GM21576 (cell line): ENCODE measurements around the gene OLFM2.

Experiments used
- ATAC-seq: cut with Tn5 transposase; IDR thresholded peaks from one replicate; pipeline ENCODE4 v1.9.1; 2021; ENCODE audit warnings: mild to moderate bottlenecking, moderate library complexity; ENCODE audit not compliant: unreplicated experiment

Gene OLFM2

DNA sequence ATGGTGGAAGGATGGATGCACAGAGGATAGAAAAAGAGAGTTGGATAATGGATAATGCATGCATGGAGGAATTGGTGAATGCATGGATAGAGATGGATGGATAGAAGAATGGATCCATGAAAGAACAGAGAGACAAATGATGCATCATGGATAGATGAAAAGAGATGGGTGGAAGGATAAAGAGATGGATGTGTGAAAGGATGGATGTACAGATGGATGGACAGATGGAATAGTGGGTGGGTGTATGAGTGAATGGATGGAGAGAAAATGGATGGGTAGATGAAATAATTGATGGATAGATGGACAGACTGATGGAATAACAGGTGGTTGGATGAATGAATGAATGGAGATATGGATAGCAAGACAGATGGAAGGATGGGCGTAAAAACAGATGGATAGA lies 25.7 kb downstream of the OLFM2 start:
- ATAC-seq, result no peak

DNA sequence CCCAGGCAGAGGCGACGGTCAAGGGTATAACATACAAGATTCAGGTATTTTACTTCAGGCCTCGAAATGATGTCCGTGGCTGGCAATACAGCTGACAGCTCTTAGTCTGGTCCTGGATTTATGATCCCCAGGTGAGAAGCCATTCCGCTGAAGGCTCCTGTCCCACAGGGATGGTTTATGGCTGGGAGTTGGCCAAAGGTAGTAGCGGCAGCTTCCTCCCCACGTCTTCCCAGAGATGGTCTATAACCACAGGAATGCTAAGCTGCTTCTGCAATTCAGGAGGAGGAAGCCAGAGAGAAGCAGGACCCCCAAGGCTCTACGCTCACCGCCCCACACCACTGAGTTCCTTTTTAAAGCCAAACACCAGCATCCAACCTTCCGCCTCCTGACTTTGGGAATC lies 27.1 kb downstream of the OLFM2 start:
- ATAC-seq, result no peak

GRCh38 chr19:9906475-9907087 lies 29.7 kb downstream of the OLFM2 start:
- ATAC-seq, result no peak

DNA sequence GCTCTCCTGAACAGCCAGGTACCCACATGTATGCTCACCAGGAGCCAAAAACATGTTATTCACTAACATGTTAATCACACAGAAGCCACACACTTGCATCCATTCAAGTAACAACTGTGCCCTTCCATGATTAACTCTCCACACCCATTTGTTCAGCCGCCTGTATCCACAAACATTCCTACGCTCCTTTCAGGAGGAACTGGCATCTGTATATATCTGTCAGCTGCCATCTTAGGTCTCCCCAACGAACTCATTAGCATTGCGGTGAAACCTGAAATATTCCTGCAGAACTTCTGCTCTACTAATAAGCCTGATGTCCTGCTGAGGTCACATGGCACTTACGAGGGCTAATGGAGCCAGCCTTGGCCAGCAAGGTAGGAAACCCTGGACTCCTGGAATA lies 33.0 kb downstream of the OLFM2 start:
- no peak for ATAC-seq

GRCh38 chr19:9901642-9902041 lies 34.7 kb downstream of the OLFM2 start:
- no peak for ATAC-seq

DNA sequence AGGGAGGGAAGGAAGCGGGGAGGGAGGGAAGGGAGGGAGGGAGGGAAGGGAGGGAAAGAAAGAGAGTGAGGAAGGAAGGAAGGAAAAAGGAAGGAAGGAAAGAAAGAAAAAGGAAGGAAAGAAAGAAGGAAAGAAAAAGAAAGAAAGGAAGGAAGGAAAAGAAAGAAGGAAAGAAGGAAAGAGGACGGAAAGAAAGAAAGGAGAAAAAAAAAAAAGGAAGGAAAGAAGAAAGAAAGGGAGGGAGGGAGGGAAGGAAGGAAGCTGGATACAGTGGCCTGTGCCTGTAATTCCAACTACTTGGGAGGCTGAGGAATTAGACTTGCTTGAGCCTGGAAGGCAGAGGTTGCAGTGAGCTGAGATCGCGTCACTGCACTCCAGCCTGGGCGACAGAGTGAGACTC lies 35.3 kb downstream of the OLFM2 start:
- ATAC-seq, result no peak

GRCh38 chr19:9891609-9892373 lies 44.5 kb downstream of the OLFM2 start:
- no peak for ATAC-seq

DNA sequence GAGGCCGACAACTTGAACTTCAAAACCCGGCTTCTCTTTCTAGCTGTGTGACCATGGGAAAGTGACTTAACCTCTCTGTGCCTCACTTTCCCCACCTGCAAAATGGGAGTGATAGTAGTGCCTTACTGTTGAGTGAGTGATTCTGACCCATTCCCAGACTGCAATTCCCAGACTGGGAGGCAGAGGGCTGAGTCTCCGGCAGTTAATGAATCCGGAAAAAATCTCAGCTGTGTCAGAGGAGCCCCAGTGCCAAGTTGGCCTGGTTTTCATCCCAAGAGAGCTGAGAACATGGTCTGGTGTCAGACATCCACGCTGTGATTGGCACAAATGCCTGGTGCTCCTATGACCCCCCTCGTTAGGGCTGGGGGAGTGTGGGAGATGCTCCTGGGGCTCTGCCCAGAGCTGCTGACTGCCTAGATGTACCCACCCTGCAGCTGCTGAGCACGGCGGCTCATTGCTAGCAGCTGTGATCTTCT lies 51.2 kb downstream of the OLFM2 start:
- ATAC-seq, result no peak

DNA sequence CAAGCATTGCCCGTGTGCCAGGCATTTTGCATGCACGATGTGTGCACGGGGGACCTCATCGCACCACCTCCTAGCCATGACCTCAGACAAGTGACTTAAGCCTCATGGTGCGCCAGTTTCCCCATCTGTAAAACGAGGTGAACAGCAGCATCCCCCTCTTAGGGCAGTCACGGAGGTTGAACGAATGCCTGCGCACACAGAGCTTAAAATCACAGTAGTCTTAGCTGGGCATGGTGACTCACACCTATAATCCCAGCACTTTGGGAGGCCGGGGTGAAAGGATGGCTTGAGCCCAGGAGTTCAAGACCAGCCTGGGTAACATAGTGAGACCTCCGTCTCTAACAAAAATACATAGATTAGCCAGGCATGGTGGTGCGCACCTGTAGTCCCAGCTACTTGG lies 52.6 kb downstream of the OLFM2 start:
- ATAC-seq, result no peak

DNA sequence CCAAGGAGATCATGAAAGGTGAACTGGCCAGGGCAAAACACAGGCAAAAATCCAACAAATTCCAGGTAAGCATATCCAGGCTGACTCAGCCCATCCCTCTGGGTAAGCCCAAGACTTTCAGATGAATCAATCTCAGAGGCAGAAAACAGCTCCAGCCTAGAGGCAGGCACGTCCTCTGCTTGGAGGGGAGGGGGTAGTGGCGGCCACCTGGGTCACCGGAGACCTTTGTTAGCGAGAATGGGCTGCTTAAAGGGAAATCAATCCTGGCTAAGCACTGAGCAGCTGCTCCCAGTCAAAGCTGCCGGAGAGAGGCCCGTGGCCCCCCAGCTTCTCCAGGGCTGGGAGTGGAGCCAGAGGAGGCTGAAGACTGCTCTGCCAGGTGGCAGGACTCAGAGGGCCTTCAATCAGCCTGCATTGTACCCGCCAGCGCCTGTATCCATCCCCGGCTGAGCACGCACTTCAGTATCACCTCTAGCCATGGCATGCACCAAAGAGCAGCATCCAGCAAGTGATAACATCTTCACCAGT lies 53.0 kb downstream of the OLFM2 start:
- no peak for ATAC-seq

DNA sequence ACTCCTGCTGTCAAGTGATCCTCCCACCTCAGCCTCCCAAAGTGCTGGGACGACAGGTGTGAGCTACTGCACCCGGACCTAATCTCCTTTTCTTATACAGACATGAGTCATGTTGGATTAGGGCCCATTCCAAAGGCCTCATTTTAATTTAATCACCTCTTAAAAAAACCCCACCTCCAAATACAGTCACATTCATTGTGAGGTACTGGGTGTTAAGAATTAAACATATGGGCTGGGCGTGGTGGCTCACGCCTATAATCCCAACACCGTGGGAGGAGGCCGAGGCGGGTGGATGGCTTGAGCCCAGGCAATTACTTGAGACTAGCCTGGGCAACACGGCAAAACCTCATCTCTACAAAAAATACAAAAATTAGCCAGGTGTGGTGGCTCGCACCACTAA lies 54.6 kb downstream of the OLFM2 start:
- no peak for ATAC-seq

DNA sequence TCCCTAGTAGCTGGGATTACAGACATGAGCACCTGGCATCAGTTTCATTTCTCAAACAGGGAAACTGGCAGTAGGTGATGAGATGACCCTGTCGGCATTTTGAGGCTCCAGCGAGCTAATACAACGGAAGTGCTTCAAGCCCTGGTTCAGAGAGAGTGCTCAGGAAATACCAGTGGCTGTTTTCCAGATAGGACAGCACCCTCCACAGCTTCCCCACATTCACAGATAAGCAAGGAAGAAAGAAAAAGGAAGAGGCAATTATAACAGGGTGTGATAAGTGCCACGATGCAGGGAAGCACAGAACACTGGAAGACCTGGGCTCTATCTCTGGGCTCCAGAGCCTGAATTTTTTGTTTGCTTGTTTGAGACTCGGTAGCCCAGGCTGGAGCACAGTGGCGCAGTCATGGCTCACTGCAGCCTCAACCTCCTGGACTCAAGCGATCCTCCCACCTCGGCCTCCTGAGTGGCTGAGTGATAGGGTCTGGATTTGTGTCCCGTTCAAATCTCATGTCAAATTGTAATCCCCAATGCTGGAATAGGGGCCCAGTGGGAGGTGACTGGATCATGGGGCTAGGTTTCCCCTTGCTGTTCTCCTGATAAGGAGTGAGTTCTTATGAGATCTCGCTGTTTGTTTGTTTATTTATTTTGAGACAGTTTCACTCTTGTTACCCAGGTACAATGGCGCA lies 57.7 kb downstream of the OLFM2 start:
- no peak for ATAC-seq

GRCh38 chr19:9877780-9878510 lies 58.4 kb downstream of the OLFM2 start:
- ATAC-seq, result no peak

DNA sequence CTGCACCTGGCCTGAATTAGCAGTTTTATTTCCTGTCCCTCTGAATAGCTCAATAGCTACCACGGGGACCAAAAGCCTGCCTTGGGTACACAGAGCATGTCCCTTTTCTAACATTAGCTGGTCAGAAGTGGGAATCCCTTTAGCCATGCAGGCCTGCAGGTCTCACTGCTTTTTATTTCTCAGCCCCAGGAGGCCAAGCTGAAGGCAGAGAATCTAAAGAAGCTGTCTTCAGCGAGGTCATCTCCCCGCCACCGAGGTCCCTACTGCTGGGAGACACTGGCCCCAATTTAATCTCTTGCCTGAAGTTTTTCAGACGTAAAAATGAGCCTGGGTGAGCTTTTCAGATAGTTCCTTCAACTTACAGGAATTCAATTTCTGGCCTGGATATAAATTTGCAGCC lies 60.5 kb downstream of the OLFM2 start:
- ATAC-seq, result no peak

- no peak for ATAC-seq
Measured at GRCh38 chr19:9875031-9875627, 61.2 kb downstream of the OLFM2 start.

- ATAC-seq, result no peak
Measured at GRCh38 chr19:9872618-9873242, 63.6 kb downstream of the OLFM2 start.

- no peak for ATAC-seq
Measured at GRCh38 chr19:9871626-9872338, 64.5 kb downstream of the OLFM2 start.

DNA sequence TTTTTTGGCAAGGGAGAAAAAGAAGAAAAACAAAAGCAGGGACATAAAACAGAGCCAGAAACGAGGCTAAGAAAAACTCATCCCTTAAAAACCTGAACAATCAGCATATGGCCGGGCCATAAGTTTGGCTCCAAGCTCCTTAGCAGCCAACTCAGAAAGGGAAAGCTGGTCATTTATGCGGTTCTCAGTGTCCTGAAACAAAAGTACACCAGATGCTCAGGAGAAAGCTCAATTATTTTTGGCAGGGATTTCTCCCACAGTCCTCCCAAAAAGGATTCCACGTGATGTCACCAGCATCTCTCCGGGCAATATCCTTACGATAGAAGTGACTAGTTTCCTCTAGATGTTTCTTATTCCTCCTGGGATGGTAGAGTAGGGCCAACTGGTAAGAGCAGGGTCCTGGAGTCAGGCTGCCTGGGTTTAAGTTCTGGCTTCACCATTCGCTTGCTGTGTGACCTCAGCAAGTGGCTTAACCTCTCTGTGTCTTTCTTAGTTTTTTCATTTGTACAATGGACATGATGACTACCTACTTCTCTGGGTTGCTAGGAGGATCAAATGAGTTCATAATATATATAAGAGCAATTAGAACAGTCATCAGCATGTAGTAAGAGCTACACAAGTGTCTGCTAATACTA lies 67.2 kb downstream of the OLFM2 start:
- ATAC-seq, result no peak
